HCT116 (cell line): Measurements from ENCODE around the gene MMP21. TPM values are rescaled to one million over a fixed set of nuclear protein-coding genes. Genes with fewer than 3 reads are reported as not detected.

Experiments
- ATAC-seq: fragments of 200-7000 bp; cut with Tn5 transposase; 2 replicates; pipeline ENCODE4 v1.9.1; 2020; ENCODE audit warnings: mild to moderate bottlenecking, moderate library complexity
- BruUV-seq: library from RNA; stranded (reverse); fragments of 400-500 nt; replicated peaks from 2 replicates; lab custom pipeline; 2021; lab: Mats Ljungman, UMichigan
- CTCF ChIA-PET: fragments of 300-600 bp; sonication (Branson Sonifier 250); formaldehyde crosslinking; loops from one replicate; lab custom pipeline; 2021; ENCODE audit warnings: antibody characterized with exemption; lab: Charles Lee
- POLR2A ChIA-PET: fragments of 300-600, 350-600 bp; sonication (Branson Sonifier 250); formaldehyde crosslinking; loops from one replicate; lab custom pipeline; 2021; ENCODE audit warnings: antibody characterized with exemption; lab: Charles Lee
- RAD21 ChIA-PET, 2 experiments: fragments of 300-600 bp; sonication (Branson Sonifier 250); formaldehyde crosslinking; loops; one replicate each; lab custom pipeline; 2023; ENCODE audit warnings: low total read pairs in 2 of 2; ENCODE audit not compliant: uncharacterized antibody in 2 of 2, unreplicated experiment in 2 of 2, low non-redundant PET in 1 of 2; lab: Charles Lee
- DNase-seq: peaks from one replicate; pipeline ENCODE4 v3.0.0-alpha.2; 2010; ENCODE audit warnings: low read depth, low spot score
- H2AFZ ChIP-seq: fragments of 200-600 bp; shearing (Covaris generic), sonication (generic); 2 replicates; pipeline ENCODE4 v1.6.1; 2017; ENCODE audit warnings: low read depth, mixed run types, mixed read lengths, antibody characterized with exemption, low read length; ENCODE audit not compliant: poor library complexity, severe bottlenecking
- H3K27ac ChIP-seq: 2 replicates; pipeline ENCODE4 v1.5.1; 2012; ENCODE audit warnings: low read depth, low read length
- H3K27me3 ChIP-seq: fragments of 200-600 bp; sonication (generic); 2 replicates; pipeline ENCODE4 v1.6.1; 2016; ENCODE audit warnings: mixed run types, low read length, mixed read lengths; ENCODE audit not compliant: insufficient read depth
- H3K36me3 ChIP-seq, 2 experiments: fragments of 200-500 bp in 1 of 2; fragments of 200-600 bp in 1 of 2; sonication (Bioruptor generic) in 1 of 2; sonication (generic) in 1 of 2; 2 replicates each; pipeline versions ENCODE4 v1.5.1 to v1.6.1; 2014 to 2016; ENCODE audit warnings: low read length in 2 of 2, inconsistent platforms in 1 of 2, mixed read lengths in 1 of 2, mixed run types in 1 of 2; ENCODE audit not compliant: insufficient read depth in 2 of 2, control insufficient read depth in 1 of 2
- H3K4me1 ChIP-seq, 2 experiments: fragments of 200-600 bp in 1 of 2; sonication (generic) in 1 of 2; 2 replicates each; pipeline versions ENCODE4 v1.5.1 to v1.6.1; 2012 to 2017; ENCODE audit warnings: low read length in 2 of 2, inconsistent platforms in 1 of 2, mild to moderate bottlenecking in 1 of 2, mixed read lengths in 1 of 2, mixed run types in 1 of 2, moderate library complexity in 1 of 2; ENCODE audit not compliant: insufficient read depth in 2 of 2, control insufficient read depth in 1 of 2
- H3K4me2 ChIP-seq: fragments of 200-600 bp; sonication (generic); 2 replicates; pipeline ENCODE4 v1.6.1; 2017; ENCODE audit warnings: mixed run types, low read length, mixed read lengths
- H3K4me3 ChIP-seq, 2 experiments: fragments of 200-600 bp in 1 of 2; sonication (generic) in 1 of 2; replicated peaks in 1 of 2; 2 replicates each; pipeline ENCODE4 v1.5.1; 2011 to 2016; ENCODE audit warnings: low read length in 2 of 2, control low read depth in 1 of 2, low read depth in 1 of 2, mild to moderate bottlenecking in 1 of 2, mixed read lengths in 1 of 2, mixed run types in 1 of 2
- H3K79me2 ChIP-seq: fragments of 200-600 bp; sonication (generic); 2 replicates; pipeline ENCODE4 v1.6.1; 2017; ENCODE audit warnings: mild to moderate bottlenecking, mixed run types, low read length, moderate library complexity, mixed read lengths; ENCODE audit not compliant: insufficient read depth
- H3K9ac ChIP-seq: fragments of 200-600 bp; sonication (generic); 2 replicates; pipeline ENCODE4 v1.6.1; 2016; ENCODE audit warnings: low read length, mixed read lengths
- H3K9me2 ChIP-seq: fragments of 200-600 bp; sonication (generic), shearing (Covaris generic); 2 replicates; pipeline ENCODE4 v1.6.1; 2017; ENCODE audit warnings: mixed run types, mild to moderate bottlenecking, moderate library complexity; ENCODE audit not compliant: insufficient read depth
- H3K9me3 ChIP-seq, 2 experiments: fragments of 200-500 bp in 1 of 2; fragments of 200-600 bp in 1 of 2; sonication (Bioruptor generic) in 1 of 2; sonication (generic) in 1 of 2; 2 replicates each; pipeline ENCODE4 v1.6.1; 2014 to 2017; ENCODE audit warnings: low read length in 2 of 2, mixed read lengths in 2 of 2, inconsistent platforms in 1 of 2, low read depth in 1 of 2, mild to moderate bottlenecking in 1 of 2, mixed run types in 1 of 2, moderate library complexity in 1 of 2; ENCODE audit not compliant: control insufficient read depth in 1 of 2, insufficient read depth in 1 of 2
- H4K20me1 ChIP-seq: fragments of 200-600 bp; sonication (generic), shearing (Covaris generic); 2 replicates; pipeline ENCODE4 v1.6.1; 2017; ENCODE audit warnings: mixed run types, mild to moderate bottlenecking, moderate library complexity; ENCODE audit not compliant: insufficient read depth
- ELF1 ChIP-seq: IDR thresholded peaks from 2 replicates; pipeline ENCODE4 v1.6.1; 2012; ENCODE audit warnings: low read depth, borderline replicate concordance
- POLR2A ChIP-seq: IDR thresholded peaks from 2 replicates; pipeline ENCODE4 v1.7.0; 2011; ENCODE audit warnings: borderline replicate concordance; ENCODE audit not compliant: insufficient read depth, insufficient read length; ENCODE audit errors: extremely low read depth
- POLR2AphosphoS5 ChIP-seq: IDR thresholded peaks from 2 replicates; pipeline ENCODE4 v1.6.1; 2011; ENCODE audit warnings: mild to moderate bottlenecking, low read depth, low read length, moderate library complexity
- RAD21 ChIP-seq: IDR thresholded peaks from 2 replicates; pipeline ENCODE4 v1.6.1; 2012; ENCODE audit warnings: low read depth, mild to moderate bottlenecking
- SIN3A ChIP-seq: IDR thresholded peaks from 2 replicates; pipeline ENCODE4 v1.6.1; 2012; ENCODE audit warnings: low read depth
- YY1 ChIP-seq: IDR thresholded peaks from 2 replicates; pipeline ENCODE4 v1.6.1; 2011; ENCODE audit warnings: low read length, low read depth, moderate library complexity, mild to moderate bottlenecking; ENCODE audit not compliant: insufficient replicate concordance; ENCODE audit errors: extremely low read depth
- ZNF274 ChIP-seq: fragments of 200-500 bp; sonication (Bioruptor generic); IDR thresholded peaks from 2 replicates; pipeline ENCODE4 v1.6.1; 2014; ENCODE audit warnings: mild to moderate bottlenecking, low read depth, low read length, inconsistent platforms
- intact Hi-C: fragments of 100-400 bp; cut with micrococcal nuclease; formaldehyde crosslinking; loops from 2 replicates; pipeline ENCODE4 v1.10.0; 2022
- total RNA-seq: library from RNA; stranded (reverse); gene quantifications from one replicate; pipeline ENCODE4 v1.2.1, GENCODE V29; 2021; ENCODE audit not compliant: unreplicated experiment
- TF ChIP-seq, protein P1 (sequence below): IDR thresholded peaks from 2 replicates; pipeline ENCODE4 v1.6.1; 2011; ENCODE audit warnings: mild to moderate bottlenecking, low read length, moderate library complexity; ENCODE audit not compliant: insufficient replicate concordance; ENCODE audit errors: extremely low read depth
- TF ChIP-seq, protein P2 (sequence below), 3 experiments: fragments of 200-600 bp in 1 of 3; sonication (generic) in 1 of 3; IDR thresholded peaks in 2 of 3; conservative IDR thresholded peaks in 1 of 3; 2 replicates each; pipeline ENCODE4 v1.5.1; 2012 to 2017; ENCODE audit warnings: low read depth in 2 of 3, low read length in 2 of 3, antibody characterized with exemption in 1 of 3, borderline replicate concordance in 1 of 3, control low read depth in 1 of 3, mild to moderate bottlenecking in 1 of 3, mixed read lengths in 1 of 3, mixed run types in 1 of 3, moderate library complexity in 1 of 3; ENCODE audit not compliant: insufficient read depth in 1 of 3
- TF ChIP-seq, protein P3 (sequence below): IDR thresholded peaks from 2 replicates; pipeline ENCODE4 v1.6.1; 2012
- TF ChIP-seq, protein P4 (sequence below): IDR thresholded peaks from 2 replicates; pipeline ENCODE4 v1.6.1; 2012; ENCODE audit warnings: low read depth

Gene MMP21
- total RNA-seq, 1 experiment from 2014 or later = not detected

DNA sequence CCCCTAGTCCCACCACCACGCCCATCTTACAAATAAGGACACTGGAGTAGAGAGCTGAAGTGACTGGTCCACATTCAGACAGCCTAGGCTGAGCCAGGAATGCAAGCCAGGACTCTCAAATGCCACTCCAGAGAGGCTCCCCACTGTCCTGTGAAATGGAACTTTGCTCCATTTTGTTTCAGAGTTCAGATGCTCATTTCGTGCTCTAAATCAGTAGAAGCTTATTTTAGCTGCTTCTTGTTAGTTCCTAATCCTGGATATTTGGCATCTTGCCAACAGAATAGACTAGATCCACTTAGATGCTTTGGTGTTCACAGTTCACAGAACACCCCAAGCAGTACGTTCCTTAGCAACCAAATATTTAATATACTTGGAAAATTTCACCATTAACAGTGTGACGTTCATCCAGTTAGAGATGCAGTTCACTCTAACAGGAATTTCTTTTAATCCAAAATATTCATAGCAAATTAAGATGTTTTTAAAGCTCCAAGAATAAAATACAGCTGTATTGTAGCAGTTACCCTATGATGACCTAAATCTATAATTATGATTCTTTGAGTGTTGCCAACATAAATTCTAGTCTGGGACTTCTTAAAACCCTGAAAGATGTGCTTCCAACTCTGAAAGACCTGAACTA is 7.3 kb downstream of the MMP21 start:
- TF ChIP-seq POLR2AphosphoS5 = peak; percentile 38; the same call in 1 of the 2 replicates
- no peak for TF ChIP-seq SIN3A
- ATAC-seq (no peak), DNase-seq (no peak)
- Histone ChIP-seq H3K4me1 (no peaks in the 10 kb centered on the region), H3K4me3 (no peak overlapping the region), H2AFZ (no peak overlapping the region), H3K27ac (no peak overlapping the region), H3K27me3 (no peaks in the 10 kb centered on the region), H3K4me2 (no peak overlapping the region), H3K79me2 (no peaks in the 10 kb centered on the region), H3K9ac (no peak overlapping the region), H3K9me2 (no peaks in the 10 kb centered on the region), H3K9me3 (no peaks in the 10 kb centered on the region), H4K20me1 (no peaks in the 10 kb centered on the region), H3K36me3 (peaks cover 19 to 22% of the 10 kb centered on the region in 2 experiments)
- BruUV-seq = no TSS peak
- CTCF ChIA-PET = no interaction called here
- POLR2A ChIA-PET = no interaction called here
- intact Hi-C loops = no loop called here
- RAD21 ChIA-PET = no interaction called here

DNA sequence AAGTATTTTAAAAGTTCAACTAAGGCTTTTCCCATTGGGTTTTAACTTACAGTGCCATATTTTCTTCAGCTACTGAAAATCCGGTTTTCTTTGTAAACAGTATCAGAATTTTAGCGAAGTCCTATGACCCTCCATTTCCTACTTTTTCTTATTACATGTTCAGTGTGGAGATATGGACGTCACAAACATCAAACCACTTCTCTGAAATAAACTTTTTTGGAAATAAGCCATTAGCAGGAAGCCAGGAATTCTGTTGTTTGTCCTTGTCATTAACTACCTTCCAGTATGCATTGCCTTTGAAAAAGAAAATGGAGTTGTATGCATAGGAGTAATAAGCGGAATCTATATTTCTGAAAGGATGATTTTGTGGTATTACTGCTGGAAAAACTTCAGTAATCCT is 9.1 kb downstream of the MMP21 start:
- Histone ChIP-seq H3K79me2 (no peaks in the 10 kb centered on the region), H3K9me3 (no peaks in the 10 kb centered on the region), H3K4me2 (no peak overlapping the region), H3K27me3 (no peaks in the 10 kb centered on the region), H3K36me3 (peaks cover 25 to 34% of the 10 kb centered on the region in 2 experiments), H3K9ac (no peak overlapping the region), H4K20me1 (no peaks in the 10 kb centered on the region), H2AFZ (no peak overlapping the region), H3K27ac (no peak overlapping the region), H3K4me3 (no peak overlapping the region), H3K9me2 (no peaks in the 10 kb centered on the region), H3K4me1 (no peaks in the 10 kb centered on the region)
- ChIA-PET CTCF (no interaction called here), POLR2A (no interaction called here), RAD21 (no interaction called here)
- intact Hi-C loops = no loop called here
- no TSS peak for BruUV-seq
- ATAC-seq (no peak), DNase-seq (no peak)
- TF ChIP-seq, protein P1, sequence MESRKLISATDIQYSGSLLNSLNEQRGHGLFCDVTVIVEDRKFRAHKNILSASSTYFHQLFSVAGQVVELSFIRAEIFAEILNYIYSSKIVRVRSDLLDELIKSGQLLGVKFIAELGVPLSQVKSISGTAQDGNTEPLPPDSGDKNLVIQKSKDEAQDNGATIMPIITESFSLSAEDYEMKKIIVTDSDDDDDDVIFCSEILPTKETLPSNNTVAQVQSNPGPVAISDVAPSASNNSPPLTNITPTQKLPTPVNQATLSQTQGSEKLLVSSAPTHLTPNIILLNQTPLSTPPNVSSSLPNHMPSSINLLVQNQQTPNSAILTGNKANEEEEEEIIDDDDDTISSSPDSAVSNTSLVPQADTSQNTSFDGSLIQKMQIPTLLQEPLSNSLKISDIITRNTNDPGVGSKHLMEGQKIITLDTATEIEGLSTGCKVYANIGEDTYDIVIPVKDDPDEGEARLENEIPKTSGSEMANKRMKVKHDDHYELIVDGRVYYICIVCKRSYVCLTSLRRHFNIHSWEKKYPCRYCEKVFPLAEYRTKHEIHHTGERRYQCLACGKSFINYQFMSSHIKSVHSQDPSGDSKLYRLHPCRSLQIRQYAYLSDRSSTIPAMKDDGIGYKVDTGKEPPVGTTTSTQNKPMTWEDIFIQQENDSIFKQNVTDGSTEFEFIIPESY = no peak
- TF ChIP-seq RAD21 (no peak), YY1 (no peak), ELF1 (no peak), POLR2AphosphoS5 (no peak), POLR2A (no peak), ZNF274 (no peak)
- TF ChIP-seq, protein P2, sequence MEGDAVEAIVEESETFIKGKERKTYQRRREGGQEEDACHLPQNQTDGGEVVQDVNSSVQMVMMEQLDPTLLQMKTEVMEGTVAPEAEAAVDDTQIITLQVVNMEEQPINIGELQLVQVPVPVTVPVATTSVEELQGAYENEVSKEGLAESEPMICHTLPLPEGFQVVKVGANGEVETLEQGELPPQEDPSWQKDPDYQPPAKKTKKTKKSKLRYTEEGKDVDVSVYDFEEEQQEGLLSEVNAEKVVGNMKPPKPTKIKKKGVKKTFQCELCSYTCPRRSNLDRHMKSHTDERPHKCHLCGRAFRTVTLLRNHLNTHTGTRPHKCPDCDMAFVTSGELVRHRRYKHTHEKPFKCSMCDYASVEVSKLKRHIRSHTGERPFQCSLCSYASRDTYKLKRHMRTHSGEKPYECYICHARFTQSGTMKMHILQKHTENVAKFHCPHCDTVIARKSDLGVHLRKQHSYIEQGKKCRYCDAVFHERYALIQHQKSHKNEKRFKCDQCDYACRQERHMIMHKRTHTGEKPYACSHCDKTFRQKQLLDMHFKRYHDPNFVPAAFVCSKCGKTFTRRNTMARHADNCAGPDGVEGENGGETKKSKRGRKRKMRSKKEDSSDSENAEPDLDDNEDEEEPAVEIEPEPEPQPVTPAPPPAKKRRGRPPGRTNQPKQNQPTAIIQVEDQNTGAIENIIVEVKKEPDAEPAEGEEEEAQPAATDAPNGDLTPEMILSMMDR (IDR thresholded peaks at IDR 0.05 in 2 of 3, conservative IDR thresholded peaks at IDR 0.05 in 1 of 3; ENCODE audit: borderline replicate concordance in 1 of 3, insufficient read depth in 1 of 3, low read depth in 2 of 3, low read length in 2 of 3) = no peak
- TF ChIP-seq, protein P3, sequence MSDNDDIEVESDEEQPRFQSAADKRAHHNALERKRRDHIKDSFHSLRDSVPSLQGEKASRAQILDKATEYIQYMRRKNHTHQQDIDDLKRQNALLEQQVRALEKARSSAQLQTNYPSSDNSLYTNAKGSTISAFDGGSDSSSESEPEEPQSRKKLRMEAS = no peak
- TF ChIP-seq, protein P4, sequence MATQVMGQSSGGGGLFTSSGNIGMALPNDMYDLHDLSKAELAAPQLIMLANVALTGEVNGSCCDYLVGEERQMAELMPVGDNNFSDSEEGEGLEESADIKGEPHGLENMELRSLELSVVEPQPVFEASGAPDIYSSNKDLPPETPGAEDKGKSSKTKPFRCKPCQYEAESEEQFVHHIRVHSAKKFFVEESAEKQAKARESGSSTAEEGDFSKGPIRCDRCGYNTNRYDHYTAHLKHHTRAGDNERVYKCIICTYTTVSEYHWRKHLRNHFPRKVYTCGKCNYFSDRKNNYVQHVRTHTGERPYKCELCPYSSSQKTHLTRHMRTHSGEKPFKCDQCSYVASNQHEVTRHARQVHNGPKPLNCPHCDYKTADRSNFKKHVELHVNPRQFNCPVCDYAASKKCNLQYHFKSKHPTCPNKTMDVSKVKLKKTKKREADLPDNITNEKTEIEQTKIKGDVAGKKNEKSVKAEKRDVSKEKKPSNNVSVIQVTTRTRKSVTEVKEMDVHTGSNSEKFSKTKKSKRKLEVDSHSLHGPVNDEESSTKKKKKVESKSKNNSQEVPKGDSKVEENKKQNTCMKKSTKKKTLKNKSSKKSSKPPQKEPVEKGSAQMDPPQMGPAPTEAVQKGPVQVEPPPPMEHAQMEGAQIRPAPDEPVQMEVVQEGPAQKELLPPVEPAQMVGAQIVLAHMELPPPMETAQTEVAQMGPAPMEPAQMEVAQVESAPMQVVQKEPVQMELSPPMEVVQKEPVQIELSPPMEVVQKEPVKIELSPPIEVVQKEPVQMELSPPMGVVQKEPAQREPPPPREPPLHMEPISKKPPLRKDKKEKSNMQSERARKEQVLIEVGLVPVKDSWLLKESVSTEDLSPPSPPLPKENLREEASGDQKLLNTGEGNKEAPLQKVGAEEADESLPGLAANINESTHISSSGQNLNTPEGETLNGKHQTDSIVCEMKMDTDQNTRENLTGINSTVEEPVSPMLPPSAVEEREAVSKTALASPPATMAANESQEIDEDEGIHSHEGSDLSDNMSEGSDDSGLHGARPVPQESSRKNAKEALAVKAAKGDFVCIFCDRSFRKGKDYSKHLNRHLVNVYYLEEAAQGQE = no peak
